Muscle layer of duodenum (tissue), 2 donors: ENCODE results near the gene PWP2.
"Not testable (repeated sequence)": the region's sequence is repeated elsewhere in the genome, so short reads cannot be mapped to it uniquely, and the experiment has no call there.

ENCODE experiments used
- H3K27ac ChIP-seq: one replicate; pipeline ENCODE4 v1.7.0; 2013; ENCODE audit warnings: mild to moderate bottlenecking, low read length
- H3K27me3 ChIP-seq: one replicate; pipeline ENCODE4 v1.7.0; 2013; ENCODE audit warnings: low read depth, mild to moderate bottlenecking, control low read depth, low read length
- H3K36me3 ChIP-seq, 2 donors: one replicate each; pipeline ENCODE4 v1.7.0; 2013; ENCODE audit warnings: low read length in 2 of 2, control low read depth in 1 of 2, mild to moderate bottlenecking in 1 of 2; ENCODE audit not compliant: insufficient read depth in 2 of 2, control insufficient read depth in 1 of 2
- H3K4me1 ChIP-seq, 2 donors: one replicate each; pipeline ENCODE4 v1.7.0; 2013; ENCODE audit warnings: low read length in 2 of 2, mild to moderate bottlenecking in 2 of 2, control low read depth in 1 of 2, moderate library complexity in 1 of 2; ENCODE audit not compliant: insufficient read depth in 2 of 2, control insufficient read depth in 1 of 2
- H3K4me3 ChIP-seq, 2 donors: one replicate each; pipeline ENCODE4 v1.7.0; 2013; ENCODE audit warnings: low read length in 2 of 2, low read depth in 1 of 2, mild to moderate bottlenecking in 1 of 2
- H3K9me3 ChIP-seq, 2 donors: one replicate each; pipeline ENCODE4 v1.7.0; 2013; ENCODE audit warnings: low read length in 2 of 2, control low read depth in 1 of 2, mild to moderate bottlenecking in 1 of 2; ENCODE audit not compliant: control insufficient read depth in 1 of 2
- donor health status: healthy.

PWP2 gene

DNA sequence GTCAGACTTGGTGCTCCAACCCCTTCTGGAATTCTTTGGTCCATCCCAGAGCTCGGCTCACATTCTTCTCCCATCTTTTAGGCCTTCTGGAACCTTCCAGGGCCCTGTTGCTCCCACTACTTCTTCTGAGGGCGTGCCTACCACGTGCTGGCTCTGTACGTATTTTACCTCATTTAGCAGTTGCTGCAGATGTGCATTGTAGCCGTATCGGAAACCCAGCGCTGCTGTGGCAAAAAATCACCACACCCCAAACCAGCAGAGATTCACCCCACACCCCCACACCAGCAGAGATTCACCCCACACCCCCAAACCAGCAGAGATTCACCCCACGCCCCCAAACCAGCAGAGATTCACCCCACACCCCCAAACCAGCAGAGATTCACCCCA is 48.8 kb downstream of the PWP2 start:
- H3K4me1 ChIP-seq, H3K36me3 ChIP-seq, H3K27me3 ChIP-seq, H3K4me3 ChIP-seq, H3K27ac ChIP-seq, H3K9me3 ChIP-seq: not testable (repeated sequence)

DNA sequence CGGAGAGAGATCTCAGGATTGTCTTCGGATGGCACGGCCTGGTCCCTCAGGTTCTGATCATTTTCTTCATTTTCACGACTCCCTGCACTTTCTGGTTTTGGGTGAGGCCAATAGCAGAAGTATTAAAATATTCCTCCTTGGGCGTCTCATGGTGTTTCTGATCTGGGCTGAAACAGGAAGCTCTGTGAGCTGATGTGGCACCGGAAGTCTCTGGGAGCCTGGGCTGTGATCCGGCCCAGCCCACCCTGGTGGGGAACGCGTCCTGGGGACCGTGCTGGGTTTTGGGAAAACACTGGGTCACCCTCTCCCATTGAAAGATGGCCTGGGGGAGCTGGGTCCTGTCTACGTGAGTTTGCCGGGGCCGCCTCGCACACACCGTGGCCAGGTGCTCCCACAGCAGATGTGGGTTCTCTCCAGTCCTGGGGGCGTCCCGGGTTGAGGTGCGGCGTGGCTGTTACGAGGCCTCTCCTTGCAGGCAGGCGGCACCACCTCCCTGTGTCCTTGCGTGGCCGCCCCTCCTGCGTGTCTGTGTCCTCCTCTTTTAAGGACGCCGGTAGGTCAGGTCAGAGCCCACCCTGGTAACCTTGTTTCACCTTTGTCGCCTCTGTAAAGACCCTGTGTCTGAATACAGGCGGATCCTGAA is 50.4 kb downstream of the PWP2 start:
- H3K4me1 ChIP-seq, H3K4me3 ChIP-seq, H3K27ac ChIP-seq, H3K27me3 ChIP-seq, H3K9me3 ChIP-seq, H3K36me3 ChIP-seq: not testable (repeated sequence)

DNA sequence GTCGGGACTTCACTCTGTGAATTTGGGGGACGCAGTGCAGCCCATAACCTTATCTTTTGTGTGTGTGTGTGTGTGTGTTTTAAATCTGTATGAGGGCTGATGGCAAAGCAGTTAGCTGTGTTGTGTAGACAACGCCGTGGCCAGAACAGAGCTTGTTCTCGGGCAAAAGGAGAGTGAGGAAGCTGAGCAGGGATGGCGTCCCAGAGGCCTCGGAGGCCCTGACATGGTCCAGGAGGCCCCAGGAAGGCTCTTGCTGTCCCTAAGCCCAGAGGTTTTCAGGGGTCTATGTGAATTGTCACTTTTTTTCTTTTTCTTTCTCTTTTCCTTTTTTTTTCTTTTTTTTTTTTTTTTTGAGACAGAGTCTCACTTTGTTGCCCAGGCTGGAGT is 50.9 kb downstream of the PWP2 start:
- H3K4me1 ChIP-seq, H3K27ac ChIP-seq: not testable (repeated sequence)

DNA sequence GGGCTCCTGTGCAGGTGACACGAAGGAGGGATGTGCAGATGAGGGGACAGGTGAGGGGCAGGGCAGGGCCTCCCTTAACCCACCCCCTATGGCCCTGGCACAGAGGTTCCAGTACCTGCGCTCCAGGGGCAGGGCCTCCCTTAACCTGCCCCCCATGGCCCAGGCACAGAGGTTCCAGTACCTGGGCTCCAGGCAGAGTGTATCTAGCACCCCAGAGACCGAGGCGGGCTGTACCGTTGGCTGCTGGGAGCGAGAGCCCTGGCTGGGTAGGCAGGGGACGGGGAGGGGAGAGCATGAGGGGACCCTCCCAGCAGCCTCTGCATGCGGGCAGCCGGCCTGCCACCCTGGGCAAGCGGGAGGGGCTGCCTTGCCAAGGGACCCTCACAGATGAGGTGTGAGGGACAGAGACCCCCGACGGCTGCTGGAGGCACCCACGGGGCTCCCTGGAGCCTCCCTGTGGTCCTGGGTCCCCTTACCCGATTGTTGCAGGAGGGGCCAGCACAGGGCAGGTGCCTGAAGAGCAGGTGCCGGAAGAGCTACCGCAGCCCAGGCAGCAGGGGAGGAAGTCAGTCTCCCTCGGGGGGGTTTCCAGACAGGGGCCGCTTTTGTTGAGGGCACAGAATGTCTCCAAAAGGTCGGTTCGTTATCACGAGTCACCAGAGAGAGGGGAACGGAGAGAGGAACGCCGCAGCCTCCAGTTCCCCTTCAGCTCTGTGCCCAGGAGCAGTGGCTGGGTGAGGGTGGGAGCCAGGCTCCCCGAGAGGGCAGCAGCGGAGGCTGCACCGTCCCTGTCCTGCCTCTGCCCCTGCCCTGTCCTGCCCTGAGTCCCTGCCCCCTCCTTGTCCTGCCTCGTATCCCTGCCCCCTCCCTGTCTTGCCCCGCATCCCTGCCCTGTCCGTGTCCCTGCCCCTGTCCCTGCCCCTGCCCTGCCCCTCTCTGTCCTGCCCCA is 52.4 kb downstream of the PWP2 start:
- not testable (repeated sequence) for H3K27me3 ChIP-seq, H3K9me3 ChIP-seq, H3K4me3 ChIP-seq, H3K36me3 ChIP-seq, H3K27ac ChIP-seq, H3K4me1 ChIP-seq

More for the DNA sequence above, 50.9 kb downstream of the PWP2 start:
- H3K27me3 ChIP-seq, H3K9me3 ChIP-seq, H3K4me3 ChIP-seq, H3K36me3 ChIP-seq: not testable (repeated sequence)

DNA sequence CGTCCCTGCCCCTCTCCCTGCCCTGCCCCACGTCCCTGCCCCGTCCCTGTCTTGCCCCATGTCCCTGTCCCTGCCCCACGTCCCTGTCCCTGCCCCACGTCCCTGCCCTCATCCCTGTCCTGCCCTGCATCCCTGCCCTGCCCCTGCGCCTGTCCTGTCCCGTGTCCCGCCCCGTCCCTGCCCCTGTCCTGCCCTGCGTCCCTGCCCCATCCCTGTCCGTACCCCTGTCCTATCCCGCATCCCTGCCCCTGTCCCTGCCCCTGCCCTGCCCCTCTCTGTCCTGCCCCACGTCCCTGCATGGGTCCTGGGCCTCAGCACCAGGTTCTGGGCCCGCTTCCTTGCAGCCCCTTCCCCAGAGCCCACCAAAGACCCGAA is 53.1 kb downstream of the PWP2 start:
- not testable (repeated sequence) for H3K36me3 ChIP-seq

DNA sequence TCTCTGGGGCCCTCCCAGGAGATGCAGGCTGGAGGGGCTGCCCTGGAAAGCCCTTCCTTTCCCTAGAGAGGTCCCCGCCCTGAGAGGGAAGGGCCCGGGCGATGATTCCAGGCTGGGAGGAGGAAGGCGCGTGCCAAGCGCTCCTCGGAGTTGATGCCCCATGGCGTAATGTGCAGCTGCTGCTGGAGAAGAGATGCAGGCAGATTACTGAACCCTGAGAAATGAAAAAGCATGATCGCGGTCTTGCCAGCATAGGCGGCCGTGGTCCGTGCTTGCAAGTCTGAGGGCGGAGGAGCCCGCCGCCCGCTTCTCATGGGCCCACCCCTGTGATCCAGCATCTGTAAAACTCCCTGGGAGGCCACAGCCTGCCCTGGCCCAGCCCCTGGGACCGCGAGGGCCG is 53.6 kb downstream of the PWP2 start:
- H3K9me3 ChIP-seq, H3K27ac ChIP-seq, H3K4me3 ChIP-seq, H3K4me1 ChIP-seq, H3K36me3 ChIP-seq, H3K27me3 ChIP-seq: not testable (repeated sequence)

More for the DNA sequence above, 53.1 kb downstream of the PWP2 start:
- H3K4me3 ChIP-seq, H3K9me3 ChIP-seq, H3K27me3 ChIP-seq, H3K4me1 ChIP-seq, H3K27ac ChIP-seq: not testable (repeated sequence)

DNA sequence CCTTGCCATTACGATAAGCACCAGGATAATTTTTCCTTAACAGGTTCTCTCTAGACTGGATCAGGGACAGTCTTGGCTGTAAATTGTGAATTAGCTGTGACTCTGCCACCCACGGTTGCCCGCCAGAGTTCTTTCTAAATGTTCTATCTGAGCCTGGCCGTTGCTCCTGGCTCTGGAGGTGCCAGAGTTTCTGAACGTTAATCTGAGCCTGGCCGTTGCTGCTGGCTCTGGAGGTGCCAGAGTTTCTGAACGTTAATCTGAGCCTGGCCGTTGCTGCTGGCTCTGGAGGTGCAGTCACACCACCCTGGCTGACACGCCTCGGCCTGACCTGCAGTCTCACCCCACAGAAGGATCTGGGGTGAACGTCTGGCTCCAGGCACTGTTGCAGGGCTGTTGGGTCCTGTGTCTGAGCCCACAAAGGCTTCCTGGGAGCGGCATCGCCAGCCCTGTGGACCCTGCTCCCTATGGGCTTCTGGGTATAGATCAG is 56.0 kb downstream of the PWP2 start:
- not testable (repeated sequence) for H3K4me1 ChIP-seq, H3K36me3 ChIP-seq, H3K27ac ChIP-seq, H3K9me3 ChIP-seq, H3K27me3 ChIP-seq, H3K4me3 ChIP-seq

DNA sequence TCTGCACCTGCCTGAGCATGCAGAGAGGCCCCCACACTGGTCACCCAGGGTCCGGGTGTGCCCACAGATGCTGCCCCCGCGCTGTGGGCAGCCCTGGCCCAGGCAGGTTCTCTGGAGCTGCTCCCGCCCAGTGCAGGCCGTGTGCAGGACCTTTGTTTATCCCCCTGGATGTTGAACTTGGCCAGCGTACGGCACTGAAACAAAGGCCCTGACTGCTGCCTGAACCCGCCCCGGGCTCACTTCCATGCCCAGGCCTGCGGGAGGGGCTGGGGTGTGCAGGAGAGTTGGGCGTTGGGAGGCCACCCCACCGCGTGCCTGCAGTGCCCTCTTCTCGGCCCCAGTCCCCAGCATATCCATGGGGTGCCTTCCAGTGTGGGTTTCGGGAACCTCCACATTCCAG is 58.7 kb downstream of the PWP2 start:
- not testable (repeated sequence) for H3K4me3 ChIP-seq, H3K27ac ChIP-seq, H3K4me1 ChIP-seq

DNA sequence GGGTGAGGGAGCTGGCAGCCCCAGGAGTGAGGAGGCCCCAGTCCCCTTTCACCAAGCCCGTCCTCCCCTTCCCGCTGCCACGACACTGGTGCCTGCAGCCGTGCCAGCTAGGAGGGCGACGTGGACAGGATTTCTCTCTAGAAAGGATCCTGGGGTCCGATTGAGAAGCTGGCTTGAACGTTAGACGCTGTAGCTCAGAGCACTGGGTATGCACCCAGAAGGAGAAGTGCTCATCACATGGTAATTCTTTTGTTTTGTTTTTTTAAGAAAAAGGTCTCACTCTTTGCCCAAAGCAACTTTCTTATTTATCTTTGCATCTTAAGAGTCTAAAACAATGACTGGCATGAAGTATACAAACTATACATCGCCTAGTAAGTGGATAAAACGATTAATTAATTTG is 60.3 kb downstream of the PWP2 start:
- not testable (repeated sequence) for H3K27ac ChIP-seq, H3K9me3 ChIP-seq, H3K27me3 ChIP-seq, H3K36me3 ChIP-seq, H3K4me3 ChIP-seq, H3K4me1 ChIP-seq

More for the DNA sequence above, 58.7 kb downstream of the PWP2 start:
- not testable (repeated sequence) for H3K36me3 ChIP-seq, H3K27me3 ChIP-seq, H3K9me3 ChIP-seq

DNA sequence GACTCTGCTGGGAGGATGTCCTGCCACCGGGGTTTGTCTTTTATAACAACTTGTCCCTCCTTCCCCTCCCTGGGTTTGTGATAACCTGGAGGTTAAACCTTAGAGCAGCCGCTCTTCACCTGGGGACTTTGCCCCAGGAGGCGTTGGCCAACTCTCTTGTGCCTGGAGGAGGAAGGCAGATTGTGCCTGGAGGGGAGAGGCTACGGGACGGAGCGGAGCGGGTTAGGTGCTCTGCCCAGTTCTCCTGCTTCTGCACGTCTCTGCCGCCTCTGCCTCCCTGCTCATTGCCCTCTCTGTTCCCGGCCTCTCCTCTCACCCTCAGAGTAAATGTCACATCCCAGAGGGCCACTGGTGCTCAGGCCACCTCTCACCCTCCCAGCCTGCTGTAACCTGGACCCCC is 63.1 kb downstream of the PWP2 start:
- not testable (repeated sequence) for H3K27ac ChIP-seq, H3K9me3 ChIP-seq, H3K4me1 ChIP-seq

DNA sequence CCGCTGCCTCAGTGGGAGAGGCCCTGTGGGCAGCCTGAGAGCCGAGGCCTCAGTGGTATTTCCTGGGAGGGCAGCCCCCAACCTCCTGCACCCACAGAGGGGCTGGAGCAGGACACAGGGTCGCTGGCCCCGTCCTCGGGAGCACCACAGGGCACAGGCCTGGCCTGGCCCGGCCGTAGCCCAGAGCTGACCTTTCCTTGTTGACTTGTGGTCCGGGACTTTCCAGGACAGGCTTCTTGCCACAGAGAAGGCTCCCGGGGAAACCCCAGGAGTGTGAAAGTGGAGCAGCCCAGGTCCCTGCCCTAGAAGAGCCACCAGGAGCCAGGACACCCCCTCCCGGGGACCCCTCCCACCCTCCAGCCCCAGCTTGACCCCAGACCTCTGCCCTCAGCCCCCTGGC is 63.7 kb downstream of the PWP2 start:
- not testable (repeated sequence) for H3K27me3 ChIP-seq, H3K27ac ChIP-seq, H3K9me3 ChIP-seq, H3K4me1 ChIP-seq, H3K36me3 ChIP-seq, H3K4me3 ChIP-seq

More for the DNA sequence above, 63.1 kb downstream of the PWP2 start:
- H3K4me3 ChIP-seq, H3K36me3 ChIP-seq, H3K27me3 ChIP-seq: not testable (repeated sequence)
